ENCODE data around the gene AGMO. TPM values are rescaled to one million over a fixed set of nuclear protein-coding genes. Genes with fewer than 3 reads are reported as not detected.

AGMO gene
- total and polyA plus RNA-seq, 2 experiments from 2014 or later = 0.42 to 0.55 TPM

- no peaks in the 10 kb centered on the region for H3K36me3 Mint-ChIP-seq (ENCODE audit: low read depth)
- no peaks in the 10 kb centered on the region for H3K36me3 ChIP-seq (ENCODE audit: insufficient read depth)
- no peaks in the 10 kb centered on the region for H3K4me1 ChIP-seq (ENCODE audit: insufficient read depth)
- H3K9me3 Mint-ChIP-seq = no peaks in the 10 kb centered on the region; the same call in 1 of the 3 replicates
- no peak overlapping the region for H2AFZ ChIP-seq
- no peak overlapping the region for H3K27ac ChIP-seq (ENCODE audit: low read depth)
- no peak for DNase-seq (ENCODE audit: low spot score)
- no peaks in the 10 kb centered on the region for H3K9me2 ChIP-seq (ENCODE audit: insufficient read depth)
- no peak overlapping the region for H3K27ac Mint-ChIP-seq
- H3K27me3 Mint-ChIP-seq (ENCODE audit: insufficient read depth, low read depth, poor library complexity) = no peaks in the 10 kb centered on the region
- no peaks in the 10 kb centered on the region for H3K4me1 Mint-ChIP-seq
- H3K4me2 ChIP-seq = no peak overlapping the region
- no peak overlapping the region for H3K4me3 Mint-ChIP-seq
- H3K27me3 ChIP-seq (ENCODE audit: insufficient read depth) = no peaks in the 10 kb centered on the region
- no peaks in the 10 kb centered on the region for H4K20me1 ChIP-seq (replicated peaks; ENCODE audit: insufficient read depth)
- no peaks in the 10 kb centered on the region for H3F3A ChIP-seq (replicated peaks; ENCODE audit: low read depth)
- TF ChIP-seq EZH2phosphoT487 (IDR thresholded peaks at IDR 0.05; ENCODE audit: unreplicated experiment) = no peak
- no peak for ATAC-seq
- no peak overlapping the region for H3K4me3 ChIP-seq
- H3K79me2 ChIP-seq (replicated peaks; ENCODE audit: insufficient read depth) = no peaks in the 10 kb centered on the region
These were observed 304.1 kb downstream of the AGMO start for GRCh38 chr7:15257689-15258088.

DNA sequence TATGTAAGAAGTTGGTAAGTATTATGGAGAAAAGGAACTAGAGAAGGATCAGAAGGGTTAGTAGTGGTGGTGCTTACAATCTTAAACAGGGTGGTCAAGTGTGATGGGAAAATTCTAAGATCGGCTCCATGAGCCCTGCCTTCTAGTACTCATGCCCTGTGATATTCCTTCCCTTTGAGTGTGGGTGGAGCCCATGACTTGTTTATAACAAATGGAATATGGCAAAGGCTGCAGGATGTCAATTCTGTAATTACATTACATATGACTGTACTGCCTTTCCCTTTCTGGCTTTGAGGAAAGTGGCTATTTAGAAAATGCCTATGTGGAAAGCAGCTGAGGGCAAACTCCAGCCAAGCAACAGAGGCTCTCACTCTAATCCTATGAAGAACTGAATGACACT lies 309.6 kb downstream of the AGMO start:
- no peaks in the 10 kb centered on the region for H4K20me1 ChIP-seq (replicated peaks; ENCODE audit: insufficient read depth)
- H3K9me2 ChIP-seq (ENCODE audit: insufficient read depth) = peaks cover 3% of the 10 kb centered on the region; the same call in 1 of the 2 replicates
- H3K4me1 ChIP-seq (ENCODE audit: insufficient read depth) = no peaks in the 10 kb centered on the region
- H3K36me3 ChIP-seq (ENCODE audit: insufficient read depth) = no peaks in the 10 kb centered on the region
- Mint-ChIP-seq H3K36me3 (ENCODE audit: low read depth) (no peaks in the 10 kb centered on the region), H3K9me3 (no peaks in the 10 kb centered on the region; the same call in 2 of the 3 replicates), H3K27ac (no peak overlapping the region), H3K27me3 (ENCODE audit: insufficient read depth, low read depth, poor library complexity) (no peaks in the 10 kb centered on the region), H3K4me1 (no peaks in the 10 kb centered on the region), H3K4me3 (no peak overlapping the region)
- H3F3A ChIP-seq (replicated peaks; ENCODE audit: low read depth) = no peaks in the 10 kb centered on the region
- no peak overlapping the region for H3K4me3 ChIP-seq
- H3K27me3 ChIP-seq (ENCODE audit: insufficient read depth) = no peaks in the 10 kb centered on the region
- DNase-seq (ENCODE audit: low spot score) = no peak
- no peak overlapping the region for H3K27ac ChIP-seq (ENCODE audit: low read depth)
- no peak overlapping the region for H3K4me2 ChIP-seq
- no peaks in the 10 kb centered on the region for H3K79me2 ChIP-seq (replicated peaks; ENCODE audit: insufficient read depth)
- no peak overlapping the region for H2AFZ ChIP-seq
- no peak for ATAC-seq
- TF ChIP-seq POLR2AphosphoS5 (IDR thresholded peaks at IDR 0.05; ENCODE audit: low read depth) (no peak), CREB1 (CRISPR knock-in tag; IDR thresholded peaks at IDR 0.05; ENCODE audit: low read depth) (no peak), ETS1 (IDR thresholded peaks at IDR 0.05) (no peak), ZNF331 (CRISPR knock-in tag; IDR thresholded peaks at IDR 0.05; ENCODE audit: low read depth) (no peak), CTCF (conservative IDR thresholded peaks at IDR 0.05; ENCODE audit: low read depth in 2 of 2) (no peak), EZH2phosphoT487 (IDR thresholded peaks at IDR 0.05; ENCODE audit: unreplicated experiment) (no peak), STAT1 (IDR thresholded peaks at IDR 0.05; ENCODE audit: unreplicated experiment) (no peak), ZNF114 (CRISPR knock-in tag; IDR thresholded peaks at IDR 0.05) (no peak), REST (IDR thresholded peaks at IDR 0.05; ENCODE audit: unreplicated experiment) (no peak), NANOG (IDR thresholded peaks at IDR 0.05; ENCODE audit: borderline replicate concordance) (no peak), EZH2 (IDR thresholded peaks at IDR 0.05; ENCODE audit: low read depth, unreplicated experiment) (no peak)
